ENCODE measurements around the gene CST5.
"Not testable (repeated sequence)": the region's sequence is repeated elsewhere in the genome, so short reads cannot be mapped to it uniquely, and the experiment has no call there.

The CST5 gene

DNA sequence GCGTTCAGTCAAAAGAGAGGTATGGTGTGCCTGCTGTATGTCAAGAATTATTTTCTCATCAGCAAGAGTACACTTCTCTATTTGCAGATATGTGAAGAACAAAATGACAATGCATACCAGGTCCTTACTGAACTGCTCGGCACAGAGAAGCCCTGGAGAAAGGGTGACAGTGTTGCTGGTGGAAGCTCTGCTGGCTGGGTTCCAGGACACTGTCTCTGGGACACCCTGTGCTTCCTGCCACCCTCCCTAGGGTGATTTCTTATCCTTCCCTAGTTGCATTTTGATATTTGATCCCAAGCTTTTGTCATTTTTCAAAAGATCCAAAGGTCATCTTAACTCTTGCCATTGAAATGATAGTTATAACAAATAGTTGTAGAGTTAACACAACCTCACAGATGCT lies 8.3 kb upstream of the CST5 start:
- no peak for DNase-seq

DNA sequence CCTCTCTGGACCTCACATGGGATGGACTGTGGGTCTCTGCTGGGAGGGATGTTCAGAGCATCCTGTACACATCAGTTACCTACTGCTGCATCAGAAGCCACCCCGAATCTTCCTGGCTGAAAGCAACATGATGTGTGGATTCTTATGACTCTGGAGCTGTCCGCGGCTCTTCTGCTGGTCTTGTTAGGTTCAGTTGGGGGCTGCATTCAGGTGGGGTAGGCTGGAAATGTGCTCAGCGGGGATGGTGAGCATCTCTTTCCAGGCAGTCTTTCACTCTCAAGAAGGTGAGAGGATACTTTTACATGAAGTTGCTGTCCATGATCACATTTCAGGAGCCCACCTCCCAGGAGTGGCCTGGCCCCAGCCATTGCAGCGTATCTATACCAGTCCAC lies 5.2 kb upstream of the CST5 start:
- no peak for DNase-seq

DNA sequence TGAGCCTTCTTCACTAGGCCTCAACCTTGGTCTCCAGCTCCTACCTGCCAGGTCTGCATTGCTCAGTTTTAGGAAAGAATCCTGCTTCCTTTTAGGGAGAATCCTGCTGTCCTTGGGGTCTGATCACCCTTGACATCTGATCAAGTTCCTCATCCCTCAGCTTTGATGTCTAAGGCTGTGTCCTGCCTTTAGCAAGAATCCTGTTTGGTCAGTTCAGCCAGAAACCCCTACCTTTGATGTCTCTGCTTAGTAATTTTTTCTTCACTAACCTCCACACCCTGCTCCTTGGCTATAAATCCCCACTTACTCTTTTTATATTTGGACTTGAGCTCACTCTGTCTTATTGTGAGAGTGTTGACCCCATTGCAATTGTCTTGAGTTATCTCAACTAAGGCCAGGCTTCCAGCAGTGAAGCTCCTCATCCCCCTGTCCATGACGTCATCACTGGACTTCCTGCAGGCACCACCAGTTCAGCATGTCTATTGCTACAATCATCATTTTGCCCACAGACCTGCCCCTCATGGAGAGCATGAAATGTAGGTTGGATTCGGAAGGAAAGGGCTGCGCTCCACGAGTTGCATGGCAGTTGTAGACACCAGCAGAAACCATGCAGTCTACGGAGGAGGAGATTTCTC lies 4.7 kb upstream of the CST5 start:
- no peak for DNase-seq

DNA sequence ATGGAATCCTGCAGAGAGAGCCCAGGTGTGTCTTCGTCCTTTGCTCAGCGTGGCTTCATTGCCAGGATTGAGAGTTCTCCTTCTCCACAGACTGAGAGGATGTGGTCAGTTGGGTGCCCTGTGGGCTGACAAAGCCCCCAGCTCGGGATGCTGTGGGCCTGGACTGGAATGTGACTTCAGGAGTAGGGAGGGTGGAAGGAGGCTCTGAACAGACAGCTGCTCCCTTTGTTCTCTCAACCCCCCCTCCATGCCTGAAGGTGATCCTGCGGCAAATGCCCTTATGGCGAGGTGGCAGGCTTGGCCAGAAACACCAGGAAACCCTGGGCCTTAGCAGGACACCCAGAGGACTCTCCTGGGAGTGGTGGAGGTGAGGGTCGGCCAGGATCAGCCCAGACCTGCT lies 1.8 kb upstream of the CST5 start:
- no peak for DNase-seq

DNA sequence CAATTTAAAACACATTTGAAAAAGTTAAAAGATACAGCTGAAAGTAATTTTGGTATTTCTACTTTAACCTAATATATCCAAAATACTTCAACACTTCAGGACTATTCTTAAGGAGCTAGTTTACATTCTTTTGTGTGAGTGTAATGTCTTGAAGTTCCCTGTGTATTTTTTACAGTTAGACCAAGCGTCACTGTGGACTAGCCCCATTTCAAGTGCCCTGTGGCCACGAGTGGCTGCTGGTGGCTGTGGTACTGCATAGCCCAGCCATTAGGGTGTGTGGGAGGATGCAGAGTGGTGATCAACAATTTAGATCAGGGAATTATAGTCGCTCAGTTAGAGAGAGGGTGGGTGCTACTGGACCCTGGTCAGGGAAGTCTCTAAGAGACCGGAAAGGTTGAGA lies 869 bp upstream of the CST5 start:
- DNase-seq: no peak

DNA sequence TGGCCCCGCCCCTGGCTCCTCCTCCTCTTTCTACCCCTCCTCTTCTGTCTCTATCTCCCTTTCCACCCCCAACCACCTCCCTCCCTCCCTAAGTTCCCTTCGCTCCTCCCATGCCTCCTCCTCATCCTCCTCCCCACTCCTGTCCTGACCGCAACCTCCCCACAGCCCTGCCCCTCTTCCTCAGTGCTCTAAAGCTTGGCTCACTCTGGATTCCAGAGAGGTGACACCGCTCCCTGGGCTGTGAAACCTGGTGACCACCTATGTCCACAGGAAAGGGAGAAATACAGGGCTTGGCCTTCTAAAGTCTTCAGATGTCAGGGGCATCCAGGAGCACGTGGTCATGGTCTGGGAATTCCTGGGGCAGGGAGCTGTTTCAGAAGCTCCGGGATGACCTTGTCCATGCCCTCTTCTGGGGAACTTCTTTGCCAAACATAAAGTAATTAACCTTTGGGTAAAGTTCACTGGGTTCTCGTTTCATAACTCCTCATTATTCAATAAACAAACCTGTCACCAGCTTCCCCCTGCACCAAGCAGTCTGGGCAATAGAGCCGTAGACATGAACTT lies 345 bp upstream of the CST5 start:
- no peak for DNase-seq

DNA sequence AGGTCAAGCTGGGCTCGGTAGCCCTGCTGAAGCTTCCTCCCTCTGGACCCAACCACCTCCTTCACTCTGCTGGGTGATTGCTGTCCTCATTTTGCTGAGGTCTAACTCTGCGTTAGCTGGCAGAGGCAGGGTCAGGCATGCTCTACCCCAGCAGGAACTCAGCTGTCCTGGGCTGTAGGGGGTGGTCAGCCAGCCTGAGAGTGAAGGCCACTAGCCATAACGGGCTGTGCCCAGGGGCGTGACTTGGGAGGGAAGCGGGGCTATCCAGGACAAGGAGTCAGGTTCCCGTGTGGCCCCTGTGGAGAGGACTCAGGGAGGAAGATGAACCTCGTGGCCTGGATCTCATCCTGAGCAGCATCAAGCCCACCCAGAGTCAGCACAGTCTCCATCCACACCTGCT lies 761 bp downstream of the CST5 start:
- no peak for DNase-seq

DNA sequence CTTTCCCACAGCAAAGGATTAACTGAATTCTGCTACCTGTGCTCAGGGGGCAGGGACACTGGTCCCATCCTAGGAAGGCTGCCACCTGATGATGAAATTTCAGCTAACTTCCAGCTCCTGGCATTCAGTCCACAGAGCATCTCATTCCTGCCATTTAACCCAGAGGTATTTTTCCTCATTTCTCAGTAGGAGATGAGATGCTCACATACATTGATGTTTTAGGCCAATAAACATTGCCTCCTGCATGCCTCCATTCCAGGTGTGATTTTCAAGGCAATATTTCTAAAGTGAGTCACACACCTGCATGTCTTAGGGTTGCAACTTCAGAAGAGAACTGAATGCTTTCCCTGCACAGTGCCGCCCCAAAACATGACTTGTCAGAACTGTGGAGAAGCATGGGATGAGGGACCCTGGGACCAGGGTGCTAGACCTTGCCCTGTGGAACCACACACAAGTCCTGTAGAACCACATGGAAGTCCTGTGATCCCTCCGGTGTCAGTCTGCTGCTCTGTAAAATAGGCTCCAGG lies 1.5 kb downstream of the CST5 start:
- not testable (repeated sequence) for DNase-seq

DNA sequence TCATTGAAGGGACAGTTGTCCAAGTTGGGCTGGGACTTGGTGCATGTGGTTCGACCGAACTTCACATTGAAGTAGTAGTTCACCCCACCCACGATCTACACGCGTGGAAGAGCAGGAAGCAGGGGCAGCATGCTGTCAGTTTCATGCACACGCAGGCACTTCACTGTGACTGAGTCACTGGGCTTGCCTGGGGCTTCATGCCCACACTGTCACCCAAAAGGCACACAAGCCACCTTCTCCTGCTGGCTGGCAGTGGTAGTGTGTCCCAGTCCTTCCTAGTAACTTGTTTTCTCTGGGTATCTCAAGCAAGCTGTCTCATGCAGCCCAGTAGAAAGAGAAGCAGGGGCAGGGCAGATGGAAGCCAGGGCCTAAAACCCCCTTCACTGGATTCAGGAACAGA lies 2.0 kb downstream of the CST5 start:
- no peak for DNase-seq

DNA sequence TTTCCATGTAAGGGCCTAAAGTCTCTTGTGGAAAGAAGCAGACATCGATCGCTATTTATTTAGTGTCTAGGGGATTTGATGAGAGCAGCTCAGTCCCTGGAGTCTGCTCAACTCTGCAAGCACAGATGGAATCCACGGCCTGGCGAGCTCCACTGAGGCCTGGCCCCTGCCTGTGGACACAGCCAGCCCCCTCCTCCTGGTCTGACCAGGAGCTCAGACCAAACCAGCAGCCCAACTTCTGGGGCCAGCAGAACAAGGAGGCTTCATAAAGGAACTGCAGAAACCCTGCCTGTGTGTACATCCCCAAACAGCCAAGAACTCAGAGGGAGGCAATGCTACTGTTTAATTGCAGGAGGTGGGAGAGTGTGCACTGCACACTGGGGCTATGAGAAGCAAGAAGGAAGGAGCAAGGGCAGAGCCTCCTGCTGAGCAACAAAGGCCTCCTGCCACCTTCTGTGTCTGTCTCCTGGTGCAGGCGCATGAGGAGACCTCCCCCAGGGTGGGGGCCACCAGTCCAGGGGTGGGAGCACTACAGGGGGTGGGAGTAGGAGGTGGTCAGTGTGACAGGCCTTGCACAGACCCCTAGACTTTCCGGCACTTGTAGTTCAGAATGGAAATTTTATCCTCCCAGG lies 3.8 kb downstream of the CST5 start:
- DNase-seq: peak; percentile 21

DNA sequence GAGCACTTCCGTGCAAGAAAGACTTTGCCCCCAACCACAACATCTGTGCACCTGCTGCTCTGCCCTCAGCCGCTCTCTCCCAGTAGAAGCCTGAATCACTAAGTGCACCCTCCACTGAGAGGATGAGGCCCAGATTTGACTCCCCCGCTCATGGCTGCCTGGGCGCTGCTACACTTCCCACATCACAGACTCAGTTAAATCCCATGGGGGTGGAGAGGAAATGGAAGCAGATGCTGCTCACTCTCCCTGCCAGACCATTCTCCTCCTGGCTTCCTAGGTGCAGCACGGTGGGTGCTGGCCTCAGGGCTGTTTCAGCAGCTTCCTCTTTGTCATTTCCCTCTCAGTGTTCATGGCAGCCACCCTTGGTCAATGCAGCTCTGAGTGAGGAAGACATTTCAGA lies 4.8 kb downstream of the CST5 start:
- DNase-seq: peak; percentile 70

DNA sequence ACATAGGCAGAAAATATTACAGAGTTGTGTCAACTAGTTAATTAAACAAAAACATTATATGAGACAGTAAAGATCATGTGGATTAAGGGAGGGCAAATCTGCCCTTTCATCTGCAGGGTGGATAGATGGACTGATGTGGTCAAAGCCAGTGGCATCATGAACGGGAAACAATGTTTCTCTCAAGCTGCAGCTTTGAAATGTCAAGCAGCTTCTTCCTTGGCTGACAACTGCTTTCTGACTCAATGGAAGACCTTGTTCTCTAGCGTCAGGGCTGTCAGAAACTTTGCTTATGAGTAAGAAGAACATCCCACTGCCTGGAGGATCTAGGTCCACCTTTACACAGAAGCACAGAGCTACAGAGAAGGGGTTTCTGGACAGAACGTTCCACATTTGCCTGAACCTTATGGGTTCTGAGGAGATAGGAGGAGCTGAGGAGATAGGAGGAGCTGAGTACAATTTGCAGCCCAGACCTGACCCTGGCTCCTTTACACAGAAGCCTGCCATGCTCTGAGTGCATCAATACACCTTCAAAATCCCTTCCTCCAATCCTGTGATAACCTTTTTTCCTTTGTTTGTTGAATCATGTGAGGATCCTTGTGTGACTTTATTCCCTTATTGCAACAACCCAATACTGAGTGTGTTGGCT lies 6.1 kb downstream of the CST5 start:
- no peak for DNase-seq

DNA sequence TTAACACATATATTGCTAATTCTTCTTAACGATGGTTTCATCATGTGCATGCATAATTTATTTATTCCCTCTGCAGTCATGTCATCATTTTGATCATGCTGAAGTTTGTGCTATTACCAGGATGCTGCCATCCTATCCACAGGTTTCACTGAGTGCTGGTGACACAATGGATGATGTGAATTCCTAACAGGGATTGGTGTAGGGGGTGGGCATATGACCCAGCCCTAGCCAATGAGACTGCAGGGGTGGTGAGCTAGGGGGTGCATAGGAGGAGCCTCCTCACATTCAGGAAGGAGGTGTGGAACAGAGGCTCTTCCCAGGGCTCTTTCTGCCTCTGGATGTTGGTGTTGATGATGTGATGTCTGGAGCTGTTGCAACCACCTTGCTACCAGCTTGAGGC lies 7.5 kb downstream of the CST5 start:
- no peak for DNase-seq

DNA sequence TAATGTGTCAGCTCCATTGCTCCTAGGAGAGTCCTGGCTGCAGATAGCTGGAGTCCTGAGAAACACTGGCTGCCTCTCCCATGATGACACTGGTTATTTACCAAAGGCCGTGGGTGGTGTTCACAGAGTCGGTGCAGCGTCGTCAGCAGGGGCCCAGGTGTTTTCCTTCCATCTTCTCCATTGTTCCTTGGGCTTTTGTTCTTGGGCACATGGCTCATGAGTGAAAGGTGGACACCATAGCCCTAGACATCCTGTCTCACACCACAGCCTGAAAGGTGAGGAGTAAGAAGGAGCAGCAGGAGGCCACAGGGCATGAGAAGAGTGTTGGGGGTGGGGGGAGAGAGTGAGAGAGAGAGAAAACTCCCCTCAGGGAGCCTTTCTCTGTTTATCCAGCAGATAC lies 9.1 kb downstream of the CST5 start:
- peak; percentile 58 for DNase-seq

DNA sequence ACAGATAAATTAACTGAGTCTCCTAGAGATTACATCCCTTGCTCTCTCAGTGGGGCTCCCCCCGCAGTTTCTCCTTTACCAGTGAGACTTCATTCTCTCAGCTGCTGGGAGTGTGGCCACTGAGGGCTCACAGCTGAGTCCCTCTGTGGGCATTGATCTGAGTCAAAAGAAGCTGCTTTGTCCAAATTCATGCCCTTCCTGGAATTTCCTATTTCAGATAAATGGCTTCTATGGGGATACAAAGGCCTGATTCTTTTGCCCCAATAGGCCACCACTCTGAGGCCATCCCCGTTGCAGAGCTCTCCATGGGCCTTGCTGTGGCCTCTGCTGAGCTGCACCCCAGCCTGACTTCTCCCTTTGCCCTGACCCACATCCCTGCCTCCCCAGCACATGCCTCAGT lies 10.0 kb downstream of the CST5 start:
- no peak for DNase-seq

DNA sequence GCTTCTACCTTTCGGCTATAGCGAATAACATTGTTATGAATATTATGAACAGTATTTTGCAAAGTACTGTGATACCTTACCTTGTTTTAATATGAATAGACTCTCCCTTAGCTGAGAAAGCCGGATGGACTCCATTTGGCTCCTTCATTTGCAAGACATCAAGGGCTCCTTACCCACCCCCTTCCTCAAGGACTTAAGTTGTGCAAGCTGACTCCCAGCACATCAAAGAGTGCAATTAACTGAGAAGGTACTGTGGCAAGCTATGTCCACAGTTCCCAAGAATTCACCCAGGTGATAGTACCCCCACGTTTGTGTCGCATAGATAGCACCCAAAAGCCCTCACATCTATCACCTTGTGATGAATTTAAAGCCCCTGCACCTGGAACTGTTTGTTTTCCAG lies 11.2 kb downstream of the CST5 start:
- DNase-seq: no peak

DNA sequence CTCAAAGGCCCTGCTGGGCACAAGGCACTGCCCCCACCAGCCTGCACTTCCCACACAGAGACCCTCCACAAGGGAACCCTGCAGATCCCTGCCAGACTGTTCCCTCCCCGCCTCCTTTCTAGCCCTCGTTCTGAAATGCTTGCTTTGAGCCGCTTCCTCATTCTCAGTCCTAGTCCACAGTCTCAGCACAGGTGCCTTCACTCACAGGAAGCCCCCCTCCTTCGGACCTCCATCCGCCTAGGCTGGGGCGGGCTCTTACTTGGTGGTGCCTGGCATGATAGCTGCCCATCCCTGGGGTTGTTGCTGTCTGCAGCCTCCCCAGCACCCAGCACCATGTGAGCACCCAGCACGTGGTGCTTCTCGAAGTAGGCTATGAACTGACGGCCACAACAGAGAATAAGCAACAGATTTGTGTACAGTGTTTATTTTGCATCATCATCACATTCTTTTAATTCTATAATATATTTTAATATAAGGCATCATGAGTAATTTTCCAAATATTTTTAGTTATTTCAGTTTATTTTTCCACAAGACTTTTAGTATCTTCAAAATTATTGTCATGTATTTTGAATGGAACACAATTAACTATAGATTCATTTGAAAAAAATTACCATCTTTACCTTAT lies 12.3 kb downstream of the CST5 start:
- DNase-seq: no peak

DNA sequence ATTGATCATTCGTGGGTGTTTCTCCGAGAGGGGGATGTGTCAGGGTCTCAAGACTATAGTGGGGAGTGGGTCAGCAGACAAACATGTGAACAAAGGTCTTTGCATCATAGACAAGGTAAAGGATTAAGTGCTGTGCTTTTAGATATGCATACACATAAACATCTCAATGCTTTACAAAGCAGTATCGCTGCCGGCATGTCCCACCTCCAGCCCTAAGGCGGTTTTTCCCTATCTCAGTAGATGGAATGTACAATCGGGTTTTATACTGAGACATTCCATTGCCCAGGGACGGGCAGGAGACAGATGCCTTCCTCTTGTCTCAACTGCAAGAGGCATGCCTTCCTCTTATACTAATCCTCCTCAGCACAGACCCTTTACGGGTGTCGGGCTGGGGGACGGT lies 18.8 kb downstream of the CST5 start:
- DNase-seq: not testable (repeated sequence)

DNA sequence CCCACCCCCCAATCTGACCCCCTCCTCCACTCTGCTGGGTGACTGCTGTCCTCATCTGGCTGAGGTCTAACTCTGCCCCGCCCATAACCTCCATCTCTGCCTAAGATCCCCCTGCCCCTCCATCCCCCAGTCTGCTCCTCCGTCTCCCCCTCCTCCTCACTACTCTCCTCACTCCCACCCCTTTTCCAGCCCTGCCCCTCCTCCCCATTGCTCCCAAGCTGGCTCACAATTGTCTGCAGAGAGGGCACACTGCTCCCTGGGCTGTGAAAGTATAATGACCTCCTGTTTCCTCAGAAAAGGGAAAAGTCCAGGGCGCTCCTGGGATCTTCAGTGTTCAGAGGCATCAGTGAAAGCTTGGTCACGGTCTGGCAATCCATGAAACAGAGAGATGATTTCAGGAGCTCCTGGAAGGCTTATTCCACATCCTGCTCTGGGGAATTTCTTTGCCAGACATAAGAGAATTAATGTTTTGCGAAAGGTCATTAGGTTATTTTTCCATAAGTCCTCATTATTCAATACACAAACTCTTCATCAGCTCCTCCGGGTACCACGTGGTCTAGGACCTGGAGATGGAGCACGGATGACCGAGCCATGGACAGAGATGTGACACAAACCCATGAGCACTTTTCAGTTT lies 21.5 kb downstream of the CST5 start:
- no peak for DNase-seq

DNA sequence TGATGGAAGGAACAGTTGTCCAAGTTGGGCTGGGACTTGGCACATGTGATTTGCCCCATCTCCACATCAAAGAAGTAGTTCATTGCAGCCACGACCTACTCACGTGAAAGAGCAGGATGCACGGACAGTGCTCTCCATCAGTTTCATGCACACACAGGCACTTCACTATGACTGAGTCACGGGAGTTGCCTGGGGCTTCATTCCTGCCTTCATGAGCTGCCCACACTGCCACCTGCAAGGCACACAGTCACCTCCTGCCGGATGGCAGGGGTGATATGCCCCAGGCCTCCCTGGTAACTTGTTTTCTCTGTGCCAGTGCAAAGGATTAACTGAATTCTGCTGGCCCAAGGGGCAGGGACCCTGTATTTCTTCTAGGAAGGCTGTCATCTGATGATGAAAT lies 22.8 kb downstream of the CST5 start:
- no peak for DNase-seq

DNA sequence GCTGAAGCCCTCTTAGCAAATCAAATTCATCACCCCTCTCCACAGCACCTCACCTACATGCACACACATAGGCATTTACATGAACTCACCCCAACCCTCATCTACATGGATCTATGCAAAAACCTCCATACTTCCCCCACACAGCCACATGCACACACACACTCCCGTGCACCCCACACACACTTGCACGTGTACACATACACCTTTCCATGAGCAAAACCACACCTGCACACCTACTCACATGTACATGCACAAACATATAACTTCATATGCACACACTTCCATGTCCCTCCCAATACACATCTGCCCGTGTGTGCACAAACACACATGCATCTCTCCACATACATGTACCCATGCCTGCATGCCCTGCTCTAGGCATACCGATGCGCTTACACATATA lies 23.3 kb downstream of the CST5 start:
- DNase-seq: no peak

DNA sequence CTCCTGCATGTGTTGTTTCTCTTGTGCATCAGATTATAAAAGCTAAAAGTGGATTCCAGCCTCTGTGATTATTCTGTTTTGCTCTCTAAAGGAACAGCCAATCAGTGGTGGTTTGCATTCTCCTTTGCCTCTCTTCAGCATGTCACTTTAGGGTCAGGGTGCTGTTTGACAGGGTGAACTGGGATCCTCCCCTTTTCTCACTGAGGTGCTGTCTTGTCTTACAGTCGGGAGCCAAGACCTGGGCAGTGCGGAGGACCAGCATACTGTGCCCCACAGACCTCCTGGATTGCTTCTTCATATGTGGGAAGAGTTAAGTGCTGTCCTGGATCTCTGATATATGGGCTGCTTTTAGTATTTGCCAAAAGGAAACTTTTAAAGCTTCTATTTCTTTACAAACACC lies 37.9 kb downstream of the CST5 start:
- no peak for DNase-seq

DNA sequence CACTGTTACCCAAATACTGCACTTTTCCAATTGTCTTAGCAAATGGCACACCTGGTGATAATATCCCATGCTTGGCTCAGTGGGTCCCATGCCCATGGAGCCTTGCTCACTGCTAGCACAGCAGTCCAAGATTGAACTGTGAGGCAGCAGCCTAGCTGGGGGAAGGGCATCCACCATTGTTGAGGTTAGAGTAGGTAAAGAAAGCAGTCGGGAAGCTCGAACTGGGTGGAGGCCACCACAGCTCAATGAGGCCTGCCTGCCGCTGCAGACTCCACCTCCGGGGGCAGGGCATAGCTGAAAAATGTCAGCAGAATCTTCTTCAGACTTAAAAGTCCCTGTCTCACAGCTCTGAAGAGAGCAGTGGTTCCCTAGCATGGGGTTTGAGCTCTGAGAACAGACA lies 43.8 kb downstream of the CST5 start:
- no peak for DNase-seq

Data from NCI-H69 (cell line).